Neural progenitor cell (in vitro differentiated cells): ENCODE results near the gene LOXHD1. TPM values are rescaled to one million over a fixed set of nuclear protein-coding genes. Genes with fewer than 3 reads are reported as not detected.

Experiments
- DNase-seq: peaks from one replicate; pipeline ENCODE4 v3.0.0-alpha.2; 2016; ENCODE audit warnings: low spot score
- H2AFZ ChIP-seq: fragments of 200-600 bp; sonication (generic); replicated peaks from 2 replicates; pipeline ENCODE4 v1.6.1; 2016; ENCODE audit warnings: antibody characterized with exemption
- H3F3A ChIP-seq: fragments of 200-600 bp; sonication (generic); 2 replicates; pipeline ENCODE4 v1.6.1; 2016; ENCODE audit warnings: antibody characterized with exemption, low read depth
- H3K27ac ChIP-seq: fragments of 200-600 bp; sonication (generic); 2 replicates; pipeline ENCODE4 v1.5.1; 2016; ENCODE audit warnings: mild to moderate bottlenecking
- H3K27me3 ChIP-seq: fragments of 200-600 bp; sonication (generic); 2 replicates; pipeline ENCODE4 v1.6.1; 2016; ENCODE audit warnings: mild to moderate bottlenecking, moderate library complexity
- H3K36me3 ChIP-seq: fragments of 200-600 bp; sonication (generic); 2 replicates; pipeline ENCODE4 v1.5.1; 2016
- H3K4me1 ChIP-seq: fragments of 200-600 bp; sonication (generic); 2 replicates; pipeline ENCODE4 v1.6.1; 2016; ENCODE audit warnings: mixed run types
- H3K4me2 ChIP-seq: fragments of 200-600 bp; sonication (generic); 2 replicates; pipeline ENCODE4 v1.6.1; 2016
- H3K4me3 ChIP-seq: fragments of 200-600 bp; sonication (generic); 2 replicates; pipeline ENCODE4 v1.5.1; 2016
- H3K79me2 ChIP-seq: fragments of 200-600 bp; sonication (generic); 2 replicates; pipeline ENCODE4 v1.6.1; 2016; ENCODE audit warnings: low read depth
- H3K9ac ChIP-seq: fragments of 200-600 bp; sonication (generic); 2 replicates; pipeline ENCODE4 v1.6.1; 2016
- H3K9me3 ChIP-seq: fragments of 200-600 bp; sonication (generic); 2 replicates; pipeline ENCODE4 v1.5.1; 2016; ENCODE audit warnings: low read depth
- H4K20me1 ChIP-seq: fragments of 200-600 bp; sonication (generic); 2 replicates; pipeline ENCODE4 v1.6.1; 2016; ENCODE audit warnings: low read depth
- H3K27ac Mint-ChIP-seq: 3 replicates; pipeline ENCODE4 v1.8.0; 2021; ENCODE audit warnings: mixed read lengths
- H3K27me3 Mint-ChIP-seq: 2 replicates; pipeline ENCODE4 v1.8.0; 2022; ENCODE audit warnings: low read depth, mild to moderate bottlenecking, inconsistent platforms, moderate library complexity, mixed read lengths; ENCODE audit not compliant: insufficient read depth
- H3K36me3 Mint-ChIP-seq: 3 replicates; pipeline ENCODE4 v1.8.0; 2021; ENCODE audit warnings: mixed read lengths
- H3K4me1 Mint-ChIP-seq: 3 replicates; pipeline ENCODE4 v1.8.0; 2021; ENCODE audit warnings: mixed read lengths
- H3K4me3 Mint-ChIP-seq: 3 replicates; pipeline ENCODE4 v1.8.0; 2021; ENCODE audit warnings: mild to moderate bottlenecking, moderate library complexity, mixed read lengths
- H3K9me3 Mint-ChIP-seq: 3 replicates; pipeline ENCODE4 v1.8.0; 2020; ENCODE audit warnings: mixed read lengths
- CTCF ChIP-seq: fragments of 200-600 bp; sonication (generic); IDR thresholded peaks from 2 replicates; pipeline ENCODE4 v1.5.1; 2017; ENCODE audit warnings: antibody characterized with exemption, mild to moderate bottlenecking
- EZH2 ChIP-seq: fragments of 200-600 bp; sonication (generic); IDR thresholded peaks from 2 replicates; pipeline ENCODE4 v1.6.1; 2017; ENCODE audit warnings: antibody characterized with exemption, mild to moderate bottlenecking, moderate library complexity
- EZH2phosphoT487 ChIP-seq: fragments of 200-600 bp; sonication (generic); IDR thresholded peaks from 2 replicates; pipeline ENCODE4 v1.6.1; 2017; ENCODE audit warnings: antibody characterized with exemption
- total RNA-seq: library from RNA; depleted of rRNA; stranded (reverse); fragments of >200 nt; gene quantifications from 2 replicates; pipeline ENCODE4 v1.2.3, GENCODE V29; 2015; ENCODE audit warnings: low replicate concordance

The LOXHD1 gene
- total RNA-seq, 1 donor from 2014 or later, result not detected

GRCh38 chr18:46531482-46531881 is 125.5 kb downstream of the LOXHD1 start:
- no peaks in the 10 kb centered on the region for H3K79me2 ChIP-seq
- H3K9me3 ChIP-seq, result no peaks in the 10 kb centered on the region
- Mint-ChIP-seq H3K4me1 (no peaks in the 10 kb centered on the region), H3K9me3 (no peaks in the 10 kb centered on the region), H3K4me3 (no peak overlapping the region), H3K27me3 (peaks cover 3% of the 10 kb centered on the region), H3K27ac (no peak overlapping the region), H3K36me3 (no peaks in the 10 kb centered on the region)
- H2AFZ ChIP-seq, result no peak overlapping the region
- no peak overlapping the region for H3K4me2 ChIP-seq
- no peak for DNase-seq
- no peaks in the 10 kb centered on the region for H3F3A ChIP-seq
- no peak overlapping the region for H3K27ac ChIP-seq
- H3K4me1 ChIP-seq, result no peaks in the 10 kb centered on the region
- H3K9ac ChIP-seq, result no peak overlapping the region
- TF ChIP-seq EZH2 (no peak), EZH2phosphoT487 (no peak), CTCF (no peak)
- no peaks in the 10 kb centered on the region for H3K27me3 ChIP-seq
- no peaks in the 10 kb centered on the region for H3K36me3 ChIP-seq
- H3K4me3 ChIP-seq, result no peak overlapping the region
- no peaks in the 10 kb centered on the region for H4K20me1 ChIP-seq

GRCh38 chr18:46528037-46528436 is 129.0 kb downstream of the LOXHD1 start:
- H3K27me3 ChIP-seq, result no peaks in the 10 kb centered on the region
- H2AFZ ChIP-seq, result no peak overlapping the region
- H3K27ac ChIP-seq, result no peak overlapping the region
- no peaks in the 10 kb centered on the region for H4K20me1 ChIP-seq
- Mint-ChIP-seq H3K4me1 (no peaks in the 10 kb centered on the region), H3K9me3 (no peaks in the 10 kb centered on the region), H3K4me3 (no peak overlapping the region), H3K27ac (no peak overlapping the region), H3K27me3 (peaks cover 3% of the 10 kb centered on the region), H3K36me3 (no peaks in the 10 kb centered on the region)
- H3K9ac ChIP-seq, result no peak overlapping the region
- H3K36me3 ChIP-seq, result no peaks in the 10 kb centered on the region
- TF ChIP-seq CTCF (no peak), EZH2 (no peak), EZH2phosphoT487 (no peak)
- no peaks in the 10 kb centered on the region for H3K4me1 ChIP-seq
- H3K4me2 ChIP-seq, result no peak overlapping the region
- H3K4me3 ChIP-seq, result no peak overlapping the region
- H3K79me2 ChIP-seq, result no peaks in the 10 kb centered on the region
- no peaks in the 10 kb centered on the region for H3F3A ChIP-seq
- H3K9me3 ChIP-seq, result no peaks in the 10 kb centered on the region
- DNase-seq, result no peak

- no peak overlapping the region for H3K4me3 ChIP-seq
- no peak for DNase-seq
- Mint-ChIP-seq H3K27ac (peak overlapping the region; percentile 9), H3K9me3 (peaks cover 3% of the 10 kb centered on the region), H3K36me3 (no peaks in the 10 kb centered on the region), H3K4me1 (peaks cover 2% of the 10 kb centered on the region), H3K4me3 (no peak overlapping the region), H3K27me3 (peaks cover 3% of the 10 kb centered on the region)
- TF ChIP-seq EZH2 (no peak), CTCF (no peak), EZH2phosphoT487 (no peak)
- H3K36me3 ChIP-seq, result no peaks in the 10 kb centered on the region
- no peak overlapping the region for H2AFZ ChIP-seq
- no peak overlapping the region for H3K4me2 ChIP-seq
- no peak overlapping the region for H3K27ac ChIP-seq
- no peaks in the 10 kb centered on the region for H3K27me3 ChIP-seq
- H3K79me2 ChIP-seq, result no peaks in the 10 kb centered on the region
- H4K20me1 ChIP-seq, result peaks cover 3% of the 10 kb centered on the region
- H3K4me1 ChIP-seq, result no peaks in the 10 kb centered on the region
- no peaks in the 10 kb centered on the region for H3F3A ChIP-seq
- no peaks in the 10 kb centered on the region for H3K9me3 ChIP-seq
- H3K9ac ChIP-seq, result no peak overlapping the region
Measured at GRCh38 chr18:46519870-46520269, 137.2 kb downstream of the LOXHD1 start.
